ENCODE measurements around the gene TGM1. TPM values are rescaled to one million over a fixed set of nuclear protein-coding genes. Genes with fewer than 3 reads are reported as not detected.
A peak's percentile ranks its signal among the peaks of the same experiment; 100 is the strongest.
"Not testable (repeated sequence)": the region's sequence is repeated elsewhere in the genome, so short reads cannot be mapped to it uniquely, and the experiment has no call there.

The TGM1 gene
- total RNA-seq, 1 donor, result 1.1 TPM

DNA sequence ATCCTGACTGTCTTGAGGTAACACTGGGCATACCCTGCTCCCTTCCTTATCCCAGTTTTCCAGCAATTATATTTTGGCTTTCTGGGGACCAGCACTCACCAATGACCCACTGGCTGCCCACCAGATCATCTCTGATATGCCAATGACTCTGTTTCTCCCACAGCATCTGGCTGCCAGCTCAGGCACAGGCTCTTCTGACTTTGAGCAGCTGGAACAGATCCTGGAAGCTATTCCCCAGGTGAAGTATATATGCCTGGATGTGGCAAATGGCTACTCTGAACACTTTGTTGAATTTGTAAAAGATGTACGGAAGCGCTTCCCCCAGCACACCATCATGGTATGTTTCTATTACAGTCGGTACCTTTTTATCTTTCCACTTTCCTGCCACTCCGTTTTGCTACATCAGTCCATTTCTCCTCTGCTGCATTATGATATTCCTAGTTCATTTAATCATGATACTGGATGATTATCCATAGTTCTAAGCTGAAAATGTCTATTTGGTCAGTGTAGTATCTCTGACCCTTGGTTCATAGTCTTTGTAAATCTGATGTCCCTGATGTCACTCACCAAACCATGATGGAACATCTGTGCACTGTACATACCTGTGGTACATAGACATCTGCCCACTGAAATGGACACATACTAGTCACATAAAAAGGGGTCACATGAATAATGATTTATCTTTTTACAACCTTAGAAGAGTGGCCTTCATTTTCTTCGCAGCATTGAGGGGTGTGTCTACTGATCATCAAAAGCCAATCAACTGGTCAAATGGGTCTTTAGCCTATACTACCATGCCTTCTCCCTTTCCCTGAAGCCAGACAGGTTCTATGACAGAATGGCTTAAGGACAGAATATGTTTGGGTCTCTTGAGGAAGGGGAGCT lies 26.9 kb downstream of the TGM1 start:
- DNase-seq (ENCODE audit: low read depth in 2 of 3, low spot score in 2 of 3), result no peak

DNA sequence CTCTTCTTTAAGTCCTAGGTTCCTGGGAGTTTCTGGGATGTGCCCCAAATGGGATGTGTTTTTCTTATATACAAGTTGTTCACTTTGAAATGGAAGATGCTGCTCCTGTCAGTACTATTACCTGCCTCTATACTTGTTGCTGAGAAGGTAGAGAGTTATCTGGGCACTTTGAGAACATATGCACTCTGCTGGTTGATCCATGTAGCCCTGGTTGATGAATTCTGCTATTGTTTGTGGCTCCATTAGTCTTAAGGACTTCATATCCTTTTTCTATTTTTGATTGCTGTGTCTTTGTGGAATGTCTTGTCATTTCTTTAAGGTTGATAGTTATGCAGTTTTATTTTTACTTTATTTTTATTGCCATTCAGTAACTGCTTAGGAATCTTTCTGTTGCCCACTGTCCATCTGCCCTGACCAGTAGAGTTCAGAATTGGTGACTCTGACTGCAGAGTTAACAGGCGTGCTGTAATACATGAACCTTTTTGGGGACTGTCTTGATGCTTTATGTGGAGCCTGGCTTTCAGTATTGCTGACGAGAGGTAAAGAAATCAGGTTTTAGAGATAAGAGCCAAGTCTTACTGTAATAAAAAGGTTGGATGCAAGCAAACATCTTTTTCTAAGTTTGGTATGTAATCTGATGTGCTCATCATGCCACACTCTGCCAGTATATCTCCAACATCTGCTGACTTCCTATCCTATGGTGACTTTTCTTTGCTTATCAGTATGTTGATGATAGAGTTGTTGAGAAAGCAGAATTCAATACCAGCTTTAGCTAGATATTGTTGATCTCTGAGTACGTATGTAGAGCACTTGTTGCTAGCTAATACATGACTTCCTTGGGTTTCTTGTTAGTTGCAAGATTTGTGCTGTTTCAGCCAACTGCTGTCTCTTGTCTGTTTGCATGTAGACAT lies 28.6 kb downstream of the TGM1 start:
- DNase-seq (ENCODE audit: low read depth in 2 of 3, low spot score in 2 of 3), result no peak

DNA sequence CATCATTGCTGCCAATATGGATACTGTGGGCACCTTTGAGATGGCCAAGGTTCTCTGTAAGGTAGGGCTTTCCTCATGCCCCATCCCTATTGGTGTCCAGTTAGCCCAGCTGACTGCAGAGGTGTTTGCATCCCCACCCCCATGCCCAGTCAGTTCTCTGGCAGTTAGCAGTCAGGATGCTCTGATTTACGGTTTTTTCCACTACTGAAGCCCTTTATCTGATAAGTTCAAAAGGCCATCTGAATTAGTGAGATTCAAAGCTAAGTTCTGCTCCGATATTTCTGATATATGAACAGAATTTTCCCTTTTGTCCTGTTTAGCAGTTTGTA lies 29.5 kb downstream of the TGM1 start:
- no peak for DNase-seq (ENCODE audit: low read depth in 2 of 3, low spot score in 2 of 3)

DNA sequence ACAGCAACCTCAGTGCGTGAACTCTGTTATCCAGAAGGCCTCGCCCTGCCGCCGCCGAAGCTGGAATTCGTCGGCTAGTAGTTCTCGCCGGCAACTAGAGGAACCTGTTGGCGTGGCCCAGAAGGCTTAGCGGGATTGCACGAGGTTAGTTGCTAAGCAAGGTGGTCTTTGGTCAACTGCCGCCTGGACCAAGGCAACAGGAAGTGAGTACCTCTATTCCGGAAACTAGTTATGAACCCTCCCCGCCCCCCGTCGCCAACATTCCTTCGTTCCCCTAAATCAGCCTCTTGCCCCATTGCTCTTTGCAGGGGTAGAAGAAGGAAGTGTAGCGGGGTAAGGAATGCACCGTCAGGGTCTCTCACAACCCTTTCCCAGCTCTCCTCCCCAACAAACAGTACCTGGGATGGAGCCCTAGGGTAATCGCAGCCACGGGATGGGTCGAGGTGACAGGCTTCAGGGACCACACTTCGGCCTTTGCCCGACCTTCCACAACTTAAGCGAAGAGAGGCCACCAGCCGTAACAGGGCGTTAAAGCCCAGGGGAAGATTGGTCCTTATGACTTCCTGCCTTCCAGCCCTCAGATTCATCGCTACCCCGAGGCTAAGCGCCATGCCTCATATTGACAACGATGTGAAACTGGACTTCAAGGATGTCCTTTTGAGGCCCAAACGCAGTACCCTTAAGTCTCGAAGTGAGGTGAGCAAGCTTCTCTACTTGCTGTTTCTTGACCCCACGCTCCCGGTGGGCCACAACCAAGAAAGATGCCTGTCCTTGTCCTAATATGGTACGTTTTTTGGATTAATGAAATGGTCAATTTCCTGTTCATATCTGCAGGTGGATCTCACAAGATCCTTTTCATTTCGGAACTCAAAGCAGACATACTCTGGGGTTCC lies 30.1 kb downstream of the TGM1 start, which contains the start of gene GMPR2:
GMPR2 (plus strand) TSS at position 285 of the 893 bp plus-strand sequence; CDS start at position 610, 325 bp downstream.
- DNase-seq (ENCODE audit: low read depth in 2 of 3, low spot score in 2 of 3), result peak in 1 of 3 donors; percentile 14

DNA sequence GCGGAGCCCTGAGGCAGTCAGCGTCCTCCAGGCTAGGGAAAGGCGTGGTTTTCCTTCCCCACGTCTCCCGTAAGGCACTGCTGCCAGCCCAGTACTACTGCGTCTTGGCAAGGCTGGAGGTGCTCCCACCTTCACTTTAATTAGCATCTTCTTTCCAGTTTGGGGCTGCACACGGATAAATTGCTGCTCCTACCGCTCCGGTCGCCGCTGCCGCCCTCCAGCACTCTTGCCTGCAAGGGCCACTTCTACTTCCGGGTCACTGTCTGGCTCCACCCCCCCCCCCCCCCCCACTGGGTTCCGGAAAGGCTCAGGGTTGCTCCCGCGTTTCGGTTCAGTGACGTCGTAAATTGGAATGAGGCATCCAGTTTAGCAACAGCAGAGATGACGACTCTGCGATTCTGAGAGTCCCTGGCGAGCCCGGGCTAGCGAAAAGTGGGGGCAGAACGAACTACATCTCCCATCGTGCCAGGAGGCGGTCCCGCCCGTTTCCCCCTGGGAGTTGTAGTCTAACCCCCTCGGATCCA lies 30.8 kb downstream of the TGM1 start, which contains the start of gene NEDD8:
NEDD8 (minus strand) TSS at position 247 of the 524 bp plus-strand sequence; CDS start at position 147, 100 bp downstream.
- peak; percentile 80 to 94 (median 89) for DNase-seq (ENCODE audit: low read depth in 2 of 3, low spot score in 2 of 3)

DNA sequence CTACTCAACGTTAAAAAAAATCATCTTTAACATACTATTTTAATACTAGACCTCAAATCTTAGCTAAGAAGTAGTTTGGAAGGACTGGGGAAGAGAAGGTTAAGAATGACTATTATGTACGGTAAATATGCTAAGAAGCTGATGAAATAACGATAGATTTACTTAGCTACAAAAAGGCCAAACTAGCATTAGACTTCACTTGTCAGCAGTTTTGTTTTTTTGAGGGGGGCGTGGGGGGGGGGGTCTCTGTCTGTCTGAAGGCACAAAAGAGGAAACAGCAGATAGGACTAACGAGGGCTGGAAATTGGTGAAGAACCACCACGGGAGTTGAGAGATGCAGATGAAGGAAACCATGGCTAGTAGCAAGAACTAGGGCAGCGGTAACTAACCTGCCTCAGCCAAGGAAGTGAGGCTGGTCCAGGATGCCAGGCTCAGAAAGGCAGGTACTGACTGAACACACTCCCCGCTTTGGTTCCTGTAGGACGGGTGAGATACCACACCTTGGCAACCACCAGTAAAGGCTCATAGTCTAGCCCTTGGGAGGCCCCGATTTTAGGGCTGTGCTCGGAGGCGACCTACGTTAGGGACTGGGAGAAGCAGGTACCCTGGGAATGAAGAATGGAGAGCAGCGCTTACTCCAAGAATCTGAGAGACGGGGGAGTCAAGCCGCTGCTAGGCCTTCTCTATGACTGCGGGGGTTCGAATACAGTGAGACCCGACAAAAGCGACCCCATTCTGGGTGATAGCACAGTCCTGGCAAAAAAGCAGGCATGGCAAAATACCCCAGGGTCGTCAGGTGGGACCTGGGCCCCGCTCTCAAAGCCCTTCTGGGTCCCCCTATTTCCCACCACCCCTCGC lies 31.5 kb downstream of the TGM1 start:
- peak in 1 of 3 donors; percentile 18 for DNase-seq (ENCODE audit: low read depth in 2 of 3, low spot score in 2 of 3)

DNA sequence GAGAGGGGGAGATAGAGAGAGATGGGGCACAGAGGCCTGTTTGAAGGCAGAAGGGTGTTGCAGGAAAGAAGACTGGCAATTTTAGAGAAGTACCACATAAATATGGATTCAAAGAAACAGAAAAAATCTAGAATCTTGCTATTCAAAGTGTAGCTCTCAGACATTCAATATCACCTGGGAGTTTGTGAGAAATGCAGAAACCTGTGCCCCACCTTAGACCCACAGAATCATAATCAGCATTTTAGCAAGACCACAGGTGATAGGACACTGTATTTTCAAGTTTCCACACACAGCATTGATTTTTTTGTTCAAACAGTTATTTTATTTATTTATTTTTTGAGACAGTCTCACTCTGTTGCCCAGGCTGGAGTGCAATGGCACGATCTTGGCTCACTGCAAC lies 34.1 kb downstream of the TGM1 start:
- no peak for DNase-seq (ENCODE audit: low read depth in 2 of 3, low spot score in 2 of 3)

DNA sequence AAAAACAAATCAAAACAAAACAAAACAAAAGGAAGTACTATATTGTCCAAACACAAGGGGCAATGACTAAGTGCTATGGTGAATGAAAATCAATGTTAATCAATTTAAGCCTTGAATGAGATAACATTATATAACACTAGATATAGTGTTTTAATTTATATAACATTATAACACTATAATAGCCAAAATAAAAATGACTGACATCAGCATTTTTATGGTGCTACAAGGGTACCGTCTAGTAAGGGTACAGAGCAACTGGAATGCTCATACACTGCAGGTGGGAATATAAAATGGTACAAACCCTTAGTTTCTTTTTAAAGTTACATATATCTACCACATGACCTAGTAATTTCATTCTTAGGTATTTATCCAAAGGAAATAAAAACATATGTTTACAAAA lies 36.5 kb downstream of the TGM1 start:
- no peak for DNase-seq (ENCODE audit: low read depth in 2 of 3, low spot score in 2 of 3)

DNA sequence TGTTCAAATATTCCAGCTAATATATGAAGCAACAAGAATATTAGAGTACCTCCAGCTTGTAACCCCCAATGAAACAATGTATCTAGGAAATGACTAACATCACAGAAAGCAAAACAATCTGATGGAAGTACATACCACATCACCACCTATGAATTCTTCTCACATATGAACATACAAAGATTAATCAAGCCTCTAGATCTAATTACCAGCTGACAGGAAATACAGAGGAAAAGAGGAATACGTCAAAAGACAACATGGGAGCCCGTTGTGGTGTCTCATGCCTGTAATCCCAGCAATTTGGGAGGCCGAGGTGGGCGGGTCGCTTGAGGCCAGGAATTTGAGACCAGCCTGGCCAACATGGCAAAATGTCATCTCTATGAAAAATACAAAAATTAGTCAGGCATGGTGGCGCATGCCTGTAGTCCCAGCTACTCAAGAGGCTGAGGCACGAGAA lies 38.3 kb downstream of the TGM1 start:
- no peak for DNase-seq (ENCODE audit: low read depth in 2 of 3, low spot score in 2 of 3)

DNA sequence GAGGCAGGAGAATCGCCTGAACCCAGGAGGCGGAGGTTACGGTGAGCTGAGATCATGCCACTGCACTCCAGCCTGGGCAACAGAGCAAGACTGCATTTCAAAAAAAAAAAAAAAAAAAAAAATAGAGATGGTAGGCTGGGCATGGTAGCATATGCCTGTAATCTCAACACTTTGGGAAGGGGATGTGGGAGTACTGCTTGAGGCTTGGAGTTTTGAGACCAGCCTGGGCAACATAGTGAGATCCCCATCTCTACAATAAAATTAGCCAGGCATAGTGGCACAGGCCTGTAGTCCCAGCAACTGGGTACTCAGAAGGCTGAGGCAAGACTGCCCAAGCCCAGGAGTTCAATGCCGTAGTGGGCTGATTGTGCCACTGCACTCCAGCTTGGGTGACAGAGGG lies 40.0 kb downstream of the TGM1 start:
- not testable (repeated sequence) for DNase-seq (ENCODE audit: low read depth in 2 of 3, low spot score in 2 of 3)

DNA sequence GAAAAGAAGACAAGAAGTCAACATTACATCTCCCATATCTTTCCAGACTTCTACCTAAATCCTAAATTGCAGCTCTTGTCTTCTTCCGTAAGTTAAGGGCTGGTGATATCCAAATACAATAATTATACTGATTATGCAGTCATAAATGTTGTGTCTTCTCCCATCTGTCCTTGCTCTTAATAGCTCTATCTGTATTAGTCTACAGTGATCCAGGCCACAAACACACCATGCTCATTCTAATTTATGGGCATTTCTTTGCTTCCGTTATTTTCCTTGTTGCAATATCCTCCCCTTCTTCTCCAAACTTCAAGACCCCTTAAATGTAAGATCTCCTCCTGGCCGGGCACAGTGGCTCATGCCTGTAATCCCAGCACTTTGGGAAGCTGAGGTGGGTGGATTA lies 43.5 kb downstream of the TGM1 start:
- no peak for DNase-seq (ENCODE audit: low read depth in 2 of 3, low spot score in 2 of 3)

DNA sequence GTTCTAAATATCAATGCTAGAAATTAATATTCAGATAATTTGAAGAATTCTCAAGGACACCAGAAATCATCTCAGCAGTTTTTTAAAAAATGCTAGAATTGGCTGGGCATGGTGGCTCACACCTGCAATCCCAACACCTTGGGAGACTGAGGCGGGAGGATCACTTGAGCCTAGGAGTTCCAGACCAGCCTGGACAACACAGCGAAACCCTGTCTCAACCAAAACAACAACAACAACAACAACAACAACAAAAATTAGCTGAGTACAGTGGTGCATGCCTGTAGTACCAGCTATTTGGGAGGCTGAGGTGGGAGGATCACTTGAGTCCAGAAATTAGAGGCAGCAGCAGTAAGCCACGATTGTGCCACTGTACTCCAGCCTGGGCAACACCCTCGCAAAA lies 43.9 kb downstream of the TGM1 start:
- no peak for DNase-seq (ENCODE audit: low read depth in 2 of 3, low spot score in 2 of 3)

DNA sequence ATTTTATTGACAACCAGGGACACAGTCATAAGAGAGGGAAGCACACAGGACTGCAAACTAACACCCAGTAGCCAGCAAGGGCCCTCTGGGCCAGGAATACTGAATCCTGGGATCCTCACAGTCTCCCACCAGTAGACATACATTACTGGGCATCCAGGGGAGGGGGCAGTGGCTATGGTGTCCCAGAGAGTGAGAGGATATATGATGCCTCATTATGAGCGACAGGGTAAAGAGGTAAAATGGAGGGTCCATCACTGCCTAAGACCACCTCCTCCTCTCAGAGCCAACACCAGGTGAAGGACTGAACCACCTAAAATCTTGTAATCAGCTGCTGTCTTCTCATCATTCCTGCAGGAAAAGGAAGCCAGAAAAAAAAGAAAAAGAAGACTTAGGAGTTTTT lies 46.1 kb downstream of the TGM1 start:
- not testable (repeated sequence) for DNase-seq (ENCODE audit: low read depth in 2 of 3, low spot score in 2 of 3)

DNA sequence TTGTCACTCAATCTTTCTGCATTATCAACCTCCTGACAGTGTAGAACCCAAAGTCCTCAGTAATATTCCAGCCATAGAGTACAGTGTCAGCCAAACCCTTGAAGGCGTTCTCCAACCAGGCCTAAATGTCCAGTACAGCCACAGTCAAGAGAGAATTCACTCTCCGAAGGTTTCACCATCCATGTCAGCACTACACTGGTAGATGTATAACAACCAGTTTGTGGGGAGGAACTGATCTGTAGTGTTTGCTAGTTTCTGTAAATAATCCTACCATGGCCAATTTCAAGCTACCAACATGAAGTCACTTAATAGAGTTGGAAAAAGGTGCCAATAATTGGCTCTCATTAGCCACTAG lies 46.7 kb downstream of the TGM1 start:
- no peak for DNase-seq (ENCODE audit: low read depth in 2 of 3, low spot score in 2 of 3)

DNA sequence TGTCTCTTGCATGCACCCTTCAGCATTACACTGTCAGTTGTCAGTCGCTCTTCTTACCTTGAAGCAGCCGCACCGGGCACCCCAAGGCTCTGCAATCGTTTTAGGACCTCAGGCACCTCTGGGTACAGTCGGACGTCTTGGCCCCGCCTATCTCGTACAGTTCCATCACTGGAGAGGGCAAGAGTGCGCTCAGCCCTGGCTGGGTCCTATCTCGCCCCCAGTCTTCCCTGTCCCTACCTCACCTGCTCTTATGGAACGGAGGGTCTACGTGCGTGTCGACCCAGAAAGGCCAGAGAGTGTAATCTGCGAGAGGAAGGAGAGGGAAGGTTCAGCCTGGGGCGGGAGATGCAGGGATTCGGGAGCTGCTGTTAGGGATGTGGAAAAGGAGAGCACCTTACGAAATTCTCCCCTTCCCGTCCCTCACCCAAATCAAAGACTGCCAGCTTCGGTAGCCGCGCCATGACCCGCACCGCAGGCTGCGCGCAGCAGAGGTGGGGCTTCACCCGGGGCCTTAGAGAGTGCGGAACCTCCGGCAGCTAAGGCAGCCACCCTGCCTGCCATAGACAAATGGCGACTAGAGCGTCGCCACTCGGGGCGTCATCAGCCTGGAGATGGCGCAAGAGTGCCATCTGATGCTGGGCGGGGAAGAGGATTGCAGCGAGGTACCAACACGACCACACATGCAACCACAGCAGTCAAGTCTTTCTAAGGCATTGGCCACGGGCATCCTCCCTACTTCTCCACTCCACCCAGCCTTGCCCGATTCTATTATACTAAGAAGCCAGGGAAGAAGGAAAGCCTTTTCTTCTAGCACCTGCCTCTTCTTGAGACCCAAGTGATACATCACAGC lies 47.3 kb downstream of the TGM1 start, which contains the start of gene MDP1:
MDP1 (minus strand) TSS at position 572 of the 850 bp plus-strand sequence; CDS start at position 461, 111 bp downstream.
- DNase-seq (ENCODE audit: low read depth in 2 of 3, low spot score in 2 of 3), result peak; percentile 83 to 95 (median 92)

DNA sequence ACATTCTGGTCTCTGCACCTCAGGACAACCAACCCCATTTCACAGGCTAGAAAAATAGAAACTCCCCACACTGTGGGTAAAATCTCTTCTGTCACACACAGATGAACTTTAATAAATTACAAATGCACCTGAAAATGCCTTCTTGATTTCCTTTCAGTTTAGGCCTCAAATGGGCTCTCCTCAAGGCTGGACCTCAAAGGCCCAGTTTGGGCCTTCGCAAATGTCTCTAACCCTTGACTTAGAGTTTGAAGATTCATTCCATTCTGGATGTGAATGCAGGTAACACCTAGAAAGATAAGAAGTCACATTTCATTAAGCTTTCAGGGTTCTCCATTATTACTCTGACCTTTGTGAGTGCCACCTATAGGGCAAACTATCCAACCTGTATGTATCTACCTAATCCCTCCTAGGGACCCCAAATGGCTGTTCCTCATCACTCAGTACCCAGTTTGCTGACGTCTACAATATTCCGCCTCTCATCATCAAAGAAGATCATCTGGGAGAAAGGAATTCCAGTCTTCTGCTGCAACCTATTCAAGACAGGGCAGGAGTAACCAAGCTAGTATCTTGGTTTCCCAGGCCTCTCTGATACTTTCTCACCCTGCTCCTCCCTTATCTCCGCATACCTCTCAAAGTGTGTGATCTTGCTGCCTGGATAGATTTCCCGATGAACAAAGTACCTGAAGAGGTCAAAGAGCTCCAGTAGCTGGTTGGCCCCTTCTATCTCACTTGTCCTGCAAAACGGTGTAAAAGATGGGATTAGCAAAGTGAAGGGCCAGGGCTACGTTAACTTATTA lies 48.9 kb downstream of the TGM1 start:
- DNase-seq (ENCODE audit: low read depth in 2 of 3, low spot score in 2 of 3), result no peak
